PC-9 (cell line): ENCODE results near the gene PELI3.

Source experiments
- CTCF ChIP-seq: fragments of 200-600 bp; sonication (generic); conservative IDR thresholded peaks from 2 replicates; pipeline ENCODE4 v1.6.1; 2017; ENCODE audit warnings: mixed run types, antibody characterized with exemption, mild to moderate bottlenecking, moderate library complexity
- EZH2 ChIP-seq: fragments of 200-600 bp; sonication (generic); IDR thresholded peaks from 2 replicates; pipeline ENCODE4 v1.8.0; 2017; ENCODE audit warnings: antibody characterized with exemption, low read depth

- TF ChIP-seq CTCF = no peak
- no peak for TF ChIP-seq EZH2
Observed at GRCh38 chr11:66454247-66454646, 12.5 kb upstream of the PELI3 start.
